ENCODE measurements around the gene BBS9.

DNA sequence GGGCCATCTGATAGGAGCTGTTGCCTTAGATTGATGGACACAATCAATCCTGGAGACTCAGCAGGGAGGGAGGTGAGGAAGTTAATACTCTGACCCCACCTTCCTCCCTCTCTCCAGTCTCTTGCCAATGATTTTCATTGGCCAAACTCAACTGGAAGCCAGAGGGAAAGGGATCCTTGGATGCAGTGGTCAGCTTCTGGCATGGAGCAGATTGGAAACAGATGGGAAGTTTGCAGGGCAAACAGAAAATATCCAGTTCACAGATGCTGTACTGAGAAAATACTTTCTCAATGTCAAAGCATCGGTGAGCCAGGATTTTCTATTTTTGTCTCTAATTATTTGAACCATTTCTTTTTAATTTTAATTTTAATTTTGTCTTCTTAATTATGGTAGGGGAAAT lies 170.8 kb downstream of the BBS9 start:
- TF ChIP-seq CTCF (IDR thresholded peaks at IDR 0.05): no peak
- TF ChIP-seq POLR2A (IDR thresholded peaks at IDR 0.05): no peak
